Neuronal stem cell (in vitro differentiated cells): ENCODE results near the gene SAA4.

Source experiments
- DNase-seq: peaks from one replicate; pipeline ENCODE4 v3.0.0-alpha.2; 2013; ENCODE audit warnings: low spot score
- H2AFZ ChIP-seq: one replicate; pipeline ENCODE4 v1.6.1; 2013; ENCODE audit warnings: mild to moderate bottlenecking, low read length, inconsistent platforms
- H2AK5ac ChIP-seq: 2 replicates; pipeline ENCODE4 v1.6.1; 2013; ENCODE audit warnings: low read depth, mild to moderate bottlenecking, inconsistent platforms, low read length, moderate library complexity, mixed read lengths
- H2BK120ac ChIP-seq: 2 replicates; pipeline ENCODE4 v1.6.1; 2013; ENCODE audit warnings: low read depth, mild to moderate bottlenecking, inconsistent platforms, low read length, moderate library complexity, mixed read lengths
- H2BK12ac ChIP-seq: one replicate; pipeline ENCODE4 v1.6.1; 2013; ENCODE audit warnings: low read length, inconsistent platforms
- H2BK15ac ChIP-seq: 2 replicates; pipeline ENCODE4 v1.6.1; 2013; ENCODE audit warnings: mild to moderate bottlenecking, low read length, inconsistent platforms, mixed read lengths
- H2BK5ac ChIP-seq: one replicate; pipeline ENCODE4 v1.6.1; 2013; ENCODE audit warnings: inconsistent platforms, mild to moderate bottlenecking, low read length, moderate library complexity
- H3K14ac ChIP-seq: one replicate; pipeline ENCODE4 v1.6.1; 2013; ENCODE audit warnings: low read length, inconsistent platforms
- H3K18ac ChIP-seq: 2 replicates; pipeline ENCODE4 v1.6.1; 2013; ENCODE audit warnings: low read length, inconsistent platforms
- H3K23ac ChIP-seq: 2 replicates; pipeline ENCODE4 v1.6.1; 2013; ENCODE audit warnings: low read depth, mild to moderate bottlenecking, mixed read lengths, low read length, inconsistent platforms; ENCODE audit not compliant: poor library complexity
- H3K27ac ChIP-seq: replicated peaks from 3 replicates; pipeline ENCODE4 v1.5.1; 2013; ENCODE audit warnings: low read length, inconsistent platforms
- H3K27me3 ChIP-seq, 3 experiments: 2 replicates each; pipeline ENCODE4 v1.6.1; 2013; ENCODE audit warnings: low read length in 3 of 3, mild to moderate bottlenecking in 2 of 3, inconsistent platforms in 1 of 3, low read depth in 1 of 3, mixed read lengths in 1 of 3, moderate library complexity in 1 of 3; ENCODE audit not compliant: control insufficient read depth in 3 of 3, insufficient read depth in 3 of 3
- H3K36me3 ChIP-seq, 2 donors: replicated peaks in 1 of 2; 2 replicates each; pipeline ENCODE4 v1.6.1; 2013; ENCODE audit warnings: low read length in 2 of 2; ENCODE audit not compliant: control insufficient read depth in 2 of 2, insufficient read depth in 2 of 2
- H3K4ac ChIP-seq: 2 replicates; pipeline ENCODE4 v1.6.1; 2013; ENCODE audit warnings: inconsistent platforms, mild to moderate bottlenecking, low read length, moderate library complexity
- H3K4me1 ChIP-seq, 2 donors: 1 replicate in 1 of 2; 2 replicates in 1 of 2; pipeline ENCODE4 v1.6.1; 2013; ENCODE audit warnings: low read length in 2 of 2, low read depth in 1 of 2; ENCODE audit not compliant: control insufficient read depth in 2 of 2, insufficient read depth in 1 of 2
- H3K4me2 ChIP-seq: one replicate; pipeline ENCODE4 v1.6.1; 2013; ENCODE audit warnings: mild to moderate bottlenecking, low read length, inconsistent platforms; ENCODE audit not compliant: insufficient read depth, poor library complexity, severe bottlenecking
- H3K4me3 ChIP-seq, 2 donors: 2 replicates each; pipeline ENCODE4 v1.5.1; 2013; ENCODE audit warnings: low read length in 2 of 2, mild to moderate bottlenecking in 2 of 2, inconsistent platforms in 1 of 2, moderate library complexity in 1 of 2
- H3K79me1 ChIP-seq: one replicate; pipeline ENCODE4 v1.6.1; 2013; ENCODE audit warnings: low read depth, mild to moderate bottlenecking, inconsistent platforms, low read length, moderate library complexity
- H3K9ac ChIP-seq: one replicate; pipeline ENCODE4 v1.6.1; 2013; ENCODE audit warnings: mild to moderate bottlenecking, low read depth, low read length, inconsistent platforms; ENCODE audit not compliant: poor library complexity
- H3K9me3 ChIP-seq, 2 donors: replicated peaks in 1 of 2; 2 replicates each; pipeline versions ENCODE3 to v1.6.1; 2013; ENCODE audit warnings: low read length in 2 of 2, mild to moderate bottlenecking in 2 of 2, inconsistent platforms in 1 of 2, low read depth in 1 of 2, mixed read lengths in 1 of 2, moderate library complexity in 1 of 2; ENCODE audit not compliant: control insufficient read depth in 2 of 2, insufficient read depth in 1 of 2
- H4K8ac ChIP-seq: one replicate; pipeline ENCODE4 v1.6.1; 2013; ENCODE audit warnings: low read depth, mild to moderate bottlenecking, inconsistent platforms, low read length, moderate library complexity
- H4K91ac ChIP-seq: one replicate; pipeline ENCODE4 v1.6.1; 2013; ENCODE audit warnings: low read length, low read depth, mild to moderate bottlenecking, inconsistent platforms; ENCODE audit not compliant: poor library complexity
- WGBS, 2 donors: extraction: QIAGEN DNeasy Blood & Tissue Kit; methylation state at CpG; one replicate each; pipeline ENCODE4 v1.1.7; 2013; ENCODE audit warnings: missing lambda C conversion rate in 2 of 2, mixed read lengths in 1 of 2; ENCODE audit not compliant: insufficient read length in 2 of 2, insufficient replicate concordance in 1 of 2; ENCODE audit errors: extremely low coverage in 2 of 2; 5-methylcytosine and 5-hydroxymethylcytosine counted together

Gene SAA4

GRCh38 chr11:18209058-18209457 lies 27.5 kb downstream of the SAA4 start:
- no peak overlapping the region for H2AFZ ChIP-seq
- no peak overlapping the region for H3K9ac ChIP-seq
- no peak overlapping the region for H2BK15ac ChIP-seq
- no peaks in the 10 kb centered on the region for H3K79me1 ChIP-seq
- H4K91ac ChIP-seq: no peak overlapping the region
- no peaks in the 10 kb centered on the region for H3K36me3 ChIP-seq
- H3K4me2 ChIP-seq: no peak overlapping the region
- peak overlapping the region; percentile 30 for H2BK12ac ChIP-seq
- WGBS, 2 donors: no CpG with 5 or more reads among the region's 33 CpGs
- H3K4me1 ChIP-seq: no peaks in the 10 kb centered on the region
- H3K4me3 ChIP-seq: no peak overlapping the region
- peaks cover 0 to 7% (median 2%) of the 10 kb centered on the region in 3 experiments for H3K27me3 ChIP-seq
- H2BK120ac ChIP-seq: no peak overlapping the region
- H3K23ac ChIP-seq: no peak overlapping the region
- no peak overlapping the region for H3K4ac ChIP-seq
- H4K8ac ChIP-seq: no peak overlapping the region
- no peaks in the 10 kb centered on the region for H3K9me3 ChIP-seq
- H3K18ac ChIP-seq: no peak overlapping the region
- H2AK5ac ChIP-seq: no peak overlapping the region
- DNase-seq: no peak
- H3K27ac ChIP-seq: no peak overlapping the region
- H2BK5ac ChIP-seq: no peak overlapping the region
- no peak overlapping the region for H3K14ac ChIP-seq

- no peak overlapping the region for H3K27ac ChIP-seq
- H3K4me1 ChIP-seq: no peaks in the 10 kb centered on the region
- H2BK120ac ChIP-seq: no peak overlapping the region
- no peak overlapping the region for H3K9ac ChIP-seq
- H2AFZ ChIP-seq: no peak overlapping the region
- no peak overlapping the region for H2BK15ac ChIP-seq
- no peaks in the 10 kb centered on the region for H3K36me3 ChIP-seq
- DNase-seq: no peak
- H3K9me3 ChIP-seq: no peaks in the 10 kb centered on the region
- peaks cover 0 to 3% (median 2%) of the 10 kb centered on the region in 3 experiments for H3K27me3 ChIP-seq
- no peak overlapping the region for H3K23ac ChIP-seq
- no peak overlapping the region for H3K4me2 ChIP-seq
- H3K4me3 ChIP-seq: no peak overlapping the region
- H2BK12ac ChIP-seq: no peak overlapping the region
- peak overlapping the region; percentile 31 for H3K18ac ChIP-seq
- peak overlapping the region; percentile 45 for H2AK5ac ChIP-seq
- H3K14ac ChIP-seq: no peak overlapping the region
- H3K79me1 ChIP-seq: no peaks in the 10 kb centered on the region
- no peak overlapping the region for H4K91ac ChIP-seq
- H3K4ac ChIP-seq: no peak overlapping the region
- H2BK5ac ChIP-seq: no peak overlapping the region
- H4K8ac ChIP-seq: no peak overlapping the region
Measured at GRCh38 chr11:18204771-18205170, 31.8 kb downstream of the SAA4 start.

DNA sequence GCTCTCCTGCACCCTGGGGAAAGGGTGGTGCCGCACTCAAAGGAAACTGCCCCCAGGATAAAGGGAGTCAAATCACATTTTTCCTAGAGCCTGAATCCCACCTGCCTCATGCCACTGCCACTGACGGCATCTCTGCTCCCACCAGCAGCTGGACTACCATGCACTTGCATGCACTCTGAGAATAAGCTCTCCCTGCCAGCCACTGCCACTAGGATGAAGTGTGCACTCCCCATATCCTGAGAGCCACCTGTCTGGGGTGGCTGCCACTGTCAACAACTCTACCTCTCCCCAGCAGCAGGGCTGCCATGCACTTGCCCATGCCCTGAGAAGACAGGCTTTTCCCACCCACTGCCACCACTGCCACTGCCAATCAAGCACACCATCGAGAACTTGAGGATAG lies 32.4 kb downstream of the SAA4 start:
- peak overlapping the region; percentile 32 for H3K14ac ChIP-seq
- DNase-seq: no peak
- H4K8ac ChIP-seq: no peak overlapping the region
- H3K23ac ChIP-seq: no peak overlapping the region
- H2BK120ac ChIP-seq: no peak overlapping the region
- H2BK15ac ChIP-seq: peak overlapping the region; percentile 75
- H2BK5ac ChIP-seq: no peak overlapping the region
- no peak overlapping the region for H3K4ac ChIP-seq
- H3K9ac ChIP-seq: no peak overlapping the region
- H2AK5ac ChIP-seq: no peak overlapping the region
- H3K27ac ChIP-seq: no peak overlapping the region
- no CpG with 5 or more reads among the region's 3 CpGs for WGBS, 2 donors
- H3K4me2 ChIP-seq: no peak overlapping the region
- H3K18ac ChIP-seq: no peak overlapping the region
- H3K27me3 ChIP-seq: peaks cover 0 to 3% (median 2%) of the 10 kb centered on the region in 3 experiments
- H4K91ac ChIP-seq: no peak overlapping the region
- H3K4me1 ChIP-seq: no peaks in the 10 kb centered on the region
- no peaks in the 10 kb centered on the region for H3K79me1 ChIP-seq
- H2AFZ ChIP-seq: no peak overlapping the region
- no peaks in the 10 kb centered on the region for H3K36me3 ChIP-seq
- no peak overlapping the region for H3K4me3 ChIP-seq
- no peak overlapping the region for H2BK12ac ChIP-seq
- no peaks in the 10 kb centered on the region for H3K9me3 ChIP-seq

DNA sequence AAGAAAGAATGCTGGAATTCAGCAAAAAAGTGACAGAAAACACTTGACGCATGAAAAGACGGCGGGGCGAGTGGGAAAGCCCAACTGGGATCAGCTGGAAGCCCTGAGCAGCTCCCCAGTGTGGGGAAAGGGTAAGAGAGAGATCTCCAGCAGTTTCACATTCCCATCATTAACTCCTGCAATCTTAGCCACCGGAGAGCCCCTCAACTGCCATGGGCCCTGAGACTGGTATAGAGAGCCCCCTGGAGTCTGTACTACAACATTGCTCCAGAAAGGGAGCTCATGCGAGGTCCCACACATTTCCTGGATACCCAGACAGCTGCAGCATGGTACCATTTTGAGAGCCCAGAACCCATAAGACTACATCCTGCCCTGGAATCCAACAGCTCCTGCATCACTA lies 32.9 kb downstream of the SAA4 start:
- no peak overlapping the region for H3K4ac ChIP-seq
- no peaks in the 10 kb centered on the region for H3K4me1 ChIP-seq
- H3K18ac ChIP-seq: peak overlapping the region; percentile 23
- no CpG with 5 or more reads among the region's 6 CpGs for WGBS, 2 donors
- no peak overlapping the region for H3K14ac ChIP-seq
- H2AK5ac ChIP-seq: no peak overlapping the region
- H3K23ac ChIP-seq: no peak overlapping the region
- no peak overlapping the region for H3K4me2 ChIP-seq
- H4K91ac ChIP-seq: no peak overlapping the region
- H4K8ac ChIP-seq: no peak overlapping the region
- peak; percentile 40 for DNase-seq
- H3K36me3 ChIP-seq: no peaks in the 10 kb centered on the region
- no peaks in the 10 kb centered on the region for H3K79me1 ChIP-seq
- no peaks in the 10 kb centered on the region for H3K9me3 ChIP-seq
- H3K27me3 ChIP-seq: peaks cover 0 to 2% (median 0%) of the 10 kb centered on the region in 3 experiments
- H2BK15ac ChIP-seq: peak overlapping the region; percentile 35
- H3K9ac ChIP-seq: no peak overlapping the region
- H2AFZ ChIP-seq: peak overlapping the region; percentile 25
- no peak overlapping the region for H2BK12ac ChIP-seq
- H2BK120ac ChIP-seq: no peak overlapping the region
- H3K4me3 ChIP-seq: no peak overlapping the region
- no peak overlapping the region for H3K27ac ChIP-seq
- no peak overlapping the region for H2BK5ac ChIP-seq
